Breast epithelium (tissue), 3 donors: ENCODE measurements around the gene NOS1AP.

Experiments used
- CTCF ChIP-seq, 3 donors: fragments of 450-650 bp; IDR thresholded peaks; one replicate each; pipeline ENCODE4 v1.5.1; 2016 to 2017; ENCODE audit warnings: antibody characterized with exemption in 3 of 3, mild to moderate bottlenecking in 3 of 3, moderate library complexity in 3 of 3
- POLR2A ChIP-seq: fragments of 450-650 bp; IDR thresholded peaks from one replicate; pipeline ENCODE4 v1.6.1; 2016; ENCODE audit warnings: antibody characterized with exemption, mild to moderate bottlenecking, moderate library complexity
- POLR2AphosphoS5 ChIP-seq, 3 donors: sonication (generic); formaldehyde crosslinking; IDR thresholded peaks; one replicate each; pipeline ENCODE4 v1.6.1; 2017; ENCODE audit warnings: antibody characterized with exemption in 3 of 3

GRCh38 chr1:162135271-162135775 lies 65.8 kb downstream of the NOS1AP start:
- TF ChIP-seq POLR2A (no peak), CTCF (IDR thresholded peaks at IDR 0.05) (no peak), POLR2AphosphoS5 (IDR thresholded peaks at IDR 0.05) (no peak)
